Prostate gland (tissue), 2 donors: ENCODE measurements around the gene CPD. TPM values are rescaled to one million over a fixed set of nuclear protein-coding genes. Genes with fewer than 3 reads are reported as not detected.

Source experiments
- DNase-seq: peaks from one replicate; pipeline ENCODE4 v3.0.0-alpha.2; 2019; ENCODE audit warnings: low spot score
- H3K27ac ChIP-seq, 2 donors: fragments of 200-600 bp; sonication (generic); 2 replicates each; pipeline ENCODE4 v1.5.1; 2017 to 2019
- H3K27me3 ChIP-seq: fragments of 200-600 bp; sonication (generic); replicated peaks from 2 replicates; pipeline ENCODE4 v1.5.1; 2019; ENCODE audit not compliant: insufficient read depth
- H3K36me3 ChIP-seq, 2 donors: fragments of 200-600 bp; sonication (generic); 1 replicate in 1 of 2; 2 replicates in 1 of 2; pipeline versions ENCODE4 v1.5.1 to v1.8.1; 2017 to 2019
- H3K4me1 ChIP-seq: fragments of 200-600 bp; sonication (generic); replicated peaks from 2 replicates; pipeline ENCODE4 v1.5.1; 2019
- H3K4me3 ChIP-seq, 2 donors: fragments of 200-600 bp; sonication (generic); 2 replicates each; pipeline ENCODE4 v1.5.1; 2017 to 2019
- H3K9me3 ChIP-seq: fragments of 200-600 bp; sonication (generic); 2 replicates; pipeline ENCODE4 v1.5.1; 2017
- CTCF ChIP-seq, 4 experiments: fragments of 200-600 bp in 2 of 4; fragments of 450-650 bp in 2 of 4; sonication (generic) in 2 of 4; IDR thresholded peaks; 1 replicate in 3 of 4; 2 replicates in 1 of 4; pipeline ENCODE4 v1.5.1; 2016 to 2019; ENCODE audit warnings: antibody characterized with exemption in 4 of 4, mild to moderate bottlenecking in 2 of 4, moderate library complexity in 2 of 4
- POLR2A ChIP-seq: fragments of 450-650 bp; IDR thresholded peaks from one replicate; pipeline ENCODE4 v1.6.1; 2016; ENCODE audit warnings: antibody characterized with exemption, mild to moderate bottlenecking
- POLR2AphosphoS5 ChIP-seq: sonication (generic); formaldehyde crosslinking; IDR thresholded peaks from one replicate; pipeline ENCODE4 v1.6.1; 2017; ENCODE audit warnings: antibody characterized with exemption
- WGBS: methylation state at CpG from one replicate; pipeline ENCODE4 v1.1.5; 2018; 5-methylcytosine and 5-hydroxymethylcytosine counted together
- intact Hi-C: fragments of 100-400 bp; cut with DNase I; formaldehyde crosslinking; loops from one replicate; pipeline ENCODE4 v1.14.2; 2022
- total RNA-seq, 2 donors: library from RNA; depleted of rRNA; stranded (reverse); fragments of >200 nt; gene quantifications; one replicate each; pipeline ENCODE4 v1.1.0, GENCODE V29; 2016

CPD gene
- total RNA-seq, 2 donors from 2014 or later, result 102 to 126 TPM

- TF ChIP-seq POLR2A (no peak), POLR2AphosphoS5 (no peak), CTCF (IDR thresholded peaks at IDR 0.05) (no peak)
- Histone ChIP-seq H3K27ac (no peak overlapping the region), H3K9me3 (no peaks in the 10 kb centered on the region), H3K36me3 (no peaks in the 10 kb centered on the region), H3K27me3 (no peaks in the 10 kb centered on the region), H3K4me3 (no peak overlapping the region), H3K4me1 (no peaks in the 10 kb centered on the region)
- no peak for DNase-seq
- intact Hi-C loops, result no loop called here
- 65% methylated on average over 8 of the region's 8 CpGs for WGBS
Measured at GRCh38 chr17:30360086-30360808, 18.5 kb upstream of the CPD start.

- WGBS, result 96% methylated on average over 4 of the region's 4 CpGs
Measured at GRCh38 chr17:30361766-30362279, 16.9 kb upstream of the CPD start.

GRCh38 chr17:30363715-30364202 is 15.0 kb upstream of the CPD start:
- Histone ChIP-seq H3K36me3 (no peaks in the 10 kb centered on the region), H3K9me3 (no peaks in the 10 kb centered on the region), H3K27ac (no peak overlapping the region), H3K4me3 (no peak overlapping the region), H3K27me3 (no peaks in the 10 kb centered on the region), H3K4me1 (no peaks in the 10 kb centered on the region)
- TF ChIP-seq POLR2A (no peak), CTCF (IDR thresholded peaks at IDR 0.05) (no peak), POLR2AphosphoS5 (peak; percentile 30)
- intact Hi-C loops, result no loop called here
- 11% methylated on average over 1 of the region's 1 CpG for WGBS
- DNase-seq, result no peak

More at GRCh38 chr17:30361766-30362279, 16.9 kb upstream of the CPD start:
- no peak overlapping the region for H3K4me3 ChIP-seq
- no peak for DNase-seq
- no peaks in the 10 kb centered on the region for H3K36me3 ChIP-seq
- no peak overlapping the region for H3K27ac ChIP-seq
- intact Hi-C loops, result no loop called here
- H3K27me3 ChIP-seq, result no peaks in the 10 kb centered on the region
- H3K4me1 ChIP-seq, result no peaks in the 10 kb centered on the region
- H3K9me3 ChIP-seq, result no peaks in the 10 kb centered on the region
- TF ChIP-seq CTCF (IDR thresholded peaks at IDR 0.05) (no peak), POLR2A (no peak), POLR2AphosphoS5 (no peak)

GRCh38 chr17:30366536-30366935 is 12.2 kb upstream of the CPD start:
- H3K27me3 ChIP-seq, result no peaks in the 10 kb centered on the region
- no peak for DNase-seq
- intact Hi-C loops, result no loop called here
- no peak overlapping the region for H3K4me3 ChIP-seq
- H3K27ac ChIP-seq, result no peak overlapping the region
- H3K9me3 ChIP-seq, result no peaks in the 10 kb centered on the region
- H3K4me1 ChIP-seq, result peaks cover 6% of the 10 kb centered on the region
- WGBS, result 72% methylated on average over 3 of the region's 3 CpGs
- no peak for TF ChIP-seq POLR2A
- TF ChIP-seq CTCF (IDR thresholded peaks at IDR 0.05), result no peak
- TF ChIP-seq POLR2AphosphoS5, result no peak
- H3K36me3 ChIP-seq, result no peaks in the 10 kb centered on the region
